Measurements from ENCODE around the gene KCNT1.

The KCNT1 gene

GRCh38 chr9:135780086-135780485 lies 78.1 kb downstream of the KCNT1 start:
- DNase-seq (ENCODE audit: low spot score) (no peak), FAIRE-seq (no peak)

- DNase-seq (ENCODE audit: low spot score) (no peak), FAIRE-seq (no peak)
These were observed 78.6 kb downstream of the KCNT1 start for GRCh38 chr9:135780626-135781025.

GRCh38 chr9:135782946-135783345 lies 81.0 kb downstream of the KCNT1 start:
- DNase-seq (ENCODE audit: low spot score) (no peak), FAIRE-seq (no peak)

- FAIRE-seq = no peak
These were observed 81.7 kb downstream of the KCNT1 start for GRCh38 chr9:135783540-135784245.

GRCh38 chr9:135785013-135785575 lies 83.1 kb downstream of the KCNT1 start:
- FAIRE-seq = no peak
- DNase-seq (ENCODE audit: low spot score) = no peak

More at GRCh38 chr9:135783540-135784245, 81.7 kb downstream of the KCNT1 start:
- DNase-seq (ENCODE audit: low spot score) = no peak

- FAIRE-seq = no peak
- DNase-seq (ENCODE audit: low spot score) = no peak
These were observed 84.2 kb downstream of the KCNT1 start for GRCh38 chr9:135786146-135786690.

GRCh38 chr9:135787317-135787716 lies 85.3 kb downstream of the KCNT1 start:
- FAIRE-seq = no peak
- DNase-seq (ENCODE audit: low spot score) = no peak

GRCh38 chr9:135787776-135788575 lies 86.0 kb downstream of the KCNT1 start:
- DNase-seq (ENCODE audit: low spot score) (no peak), FAIRE-seq (no peak)

GRCh38 chr9:135788576-135789300 lies 86.8 kb downstream of the KCNT1 start:
- FAIRE-seq = no peak
- no peak for DNase-seq (ENCODE audit: low spot score)

- DNase-seq (ENCODE audit: low spot score) (no peak), FAIRE-seq (no peak)
These were observed 87.9 kb downstream of the KCNT1 start for GRCh38 chr9:135789838-135790291.

- no peak for DNase-seq (ENCODE audit: low spot score)
- no peak for FAIRE-seq
These were observed 88.4 kb downstream of the KCNT1 start for GRCh38 chr9:135790356-135790755.

GRCh38 chr9:135790850-135791249 lies 88.9 kb downstream of the KCNT1 start:
- FAIRE-seq = no peak
- no peak for DNase-seq (ENCODE audit: low spot score)

GRCh38 chr9:135791431-135792267 lies 89.7 kb downstream of the KCNT1 start:
- DNase-seq (ENCODE audit: low spot score) = no peak
- FAIRE-seq = no peak

- no peak for DNase-seq (ENCODE audit: low spot score)
- no peak for FAIRE-seq
These were observed 90.5 kb downstream of the KCNT1 start for GRCh38 chr9:135792268-135793128.

- DNase-seq (ENCODE audit: low spot score) (no peak), FAIRE-seq (no peak)
These were observed 91.5 kb downstream of the KCNT1 start for GRCh38 chr9:135793221-135794056.

GRCh38 chr9:135794057-135794335 lies 92.0 kb downstream of the KCNT1 start:
- no peak for FAIRE-seq

GRCh38 chr9:135794361-135794885 lies 92.4 kb downstream of the KCNT1 start:
- no peak for DNase-seq (ENCODE audit: low spot score)
- no peak for FAIRE-seq

More at GRCh38 chr9:135794057-135794335, 92.0 kb downstream of the KCNT1 start:
- no peak for DNase-seq (ENCODE audit: low spot score)

- DNase-seq (ENCODE audit: low spot score) (no peak), FAIRE-seq (no peak)
These were observed 93.4 kb downstream of the KCNT1 start for GRCh38 chr9:135795391-135795790.

All from urothelium cell line (cell line).